Vagina (tissue), 2 donors: ENCODE results near the gene NYNRIN. TPM values are rescaled to one million over a fixed set of nuclear protein-coding genes. Genes with fewer than 3 reads are reported as not detected.

Experiments used
- DNase-seq, 2 donors: peaks; one replicate each; pipeline ENCODE4 v3.0.0-alpha.2; 2017; ENCODE audit errors: extremely low spot score in 2 of 2
- H3K27ac ChIP-seq: fragments of 200-600 bp; sonication (generic); one replicate; pipeline ENCODE4 v1.5.1; 2019
- H3K27me3 ChIP-seq: fragments of 200-600 bp; sonication (generic); one replicate; pipeline ENCODE4 v1.5.1; 2019
- H3K36me3 ChIP-seq, 2 donors: fragments of 200-600 bp; sonication (generic); one replicate each; pipeline ENCODE4 v1.5.1; 2017 to 2019
- H3K4me1 ChIP-seq: fragments of 200-600 bp; sonication (generic); one replicate; pipeline ENCODE4 v1.5.1; 2019
- H3K4me3 ChIP-seq, 2 donors: fragments of 200-600 bp; sonication (generic); 1 replicate in 1 of 2; 2 replicates in 1 of 2; pipeline ENCODE4 v1.5.1; 2016 to 2019
- H3K9me3 ChIP-seq: fragments of 200-600 bp; sonication (generic); one replicate; pipeline ENCODE4 v1.5.1; 2019
- CTCF ChIP-seq, 3 experiments: fragments of 450-650 bp in 2 of 3; fragments of 200-600 bp in 1 of 3; sonication (generic) in 1 of 3; IDR thresholded peaks; one replicate each; pipeline ENCODE4 v1.5.1; 2017 to 2019; ENCODE audit warnings: antibody characterized with exemption in 3 of 3, mild to moderate bottlenecking in 2 of 3, moderate library complexity in 2 of 3
- POLR2A ChIP-seq, 2 donors: fragments of 450-650 bp; IDR thresholded peaks; one replicate each; pipeline ENCODE4 v1.6.1; 2017; ENCODE audit warnings: antibody characterized with exemption in 2 of 2, mild to moderate bottlenecking in 2 of 2, moderate library complexity in 2 of 2
- POLR2AphosphoS5 ChIP-seq, 2 donors: sonication (generic); formaldehyde crosslinking; IDR thresholded peaks; one replicate each; pipeline ENCODE4 v1.9.0; 2017; ENCODE audit warnings: antibody characterized with exemption in 2 of 2, mild to moderate bottlenecking in 2 of 2, low read depth in 1 of 2; ENCODE audit not compliant: insufficient read depth in 1 of 2
- intact Hi-C: fragments of 100-400 bp; cut with DNase I; formaldehyde crosslinking; loops from one replicate; pipeline ENCODE4 v1.15.1; 2023
- total RNA-seq: library from RNA; depleted of rRNA; stranded (reverse); fragments of >200 nt; gene quantifications from one replicate; pipeline ENCODE4 v1.2.3, GENCODE V29; 2016

Gene NYNRIN
- total RNA-seq, 1 donor from 2014 or later, result 14.7 TPM

GRCh38 chr14:24376448-24377070 is 22.2 kb upstream of the NYNRIN start:
- no peak overlapping the region for H3K27ac ChIP-seq
- no peaks in the 10 kb centered on the region for H3K27me3 ChIP-seq
- peaks cover 0 to 21% of the 10 kb centered on the region in 2 donors for H3K36me3 ChIP-seq
- no peaks in the 10 kb centered on the region for H3K9me3 ChIP-seq
- H3K4me1 ChIP-seq, result peaks cover 18% of the 10 kb centered on the region
- TF ChIP-seq POLR2AphosphoS5 (IDR thresholded peaks at IDR 0.05; ENCODE audit: insufficient read depth in 1 of 2, low read depth in 1 of 2) (no peak), CTCF (IDR thresholded peaks at IDR 0.05) (no peak), POLR2A (IDR thresholded peaks at IDR 0.05) (no peak)
- intact Hi-C loops, result no loop called here
- DNase-seq, result no peak
- no peak overlapping the region for H3K4me3 ChIP-seq

GRCh38 chr14:24377126-24377525 is 21.7 kb upstream of the NYNRIN start:
- TF ChIP-seq POLR2A (IDR thresholded peaks at IDR 0.05) (no peak), CTCF (IDR thresholded peaks at IDR 0.05) (no peak), POLR2AphosphoS5 (IDR thresholded peaks at IDR 0.05; ENCODE audit: insufficient read depth in 1 of 2, low read depth in 1 of 2) (no peak)
- intact Hi-C loops, result no loop called here
- H3K9me3 ChIP-seq, result no peaks in the 10 kb centered on the region
- H3K4me1 ChIP-seq, result peaks cover 20% of the 10 kb centered on the region
- DNase-seq, result no peak
- peaks cover 0 to 21% of the 10 kb centered on the region in 2 donors for H3K36me3 ChIP-seq
- no peak overlapping the region for H3K27ac ChIP-seq
- H3K4me3 ChIP-seq, result no peak overlapping the region
- no peaks in the 10 kb centered on the region for H3K27me3 ChIP-seq

DNA sequence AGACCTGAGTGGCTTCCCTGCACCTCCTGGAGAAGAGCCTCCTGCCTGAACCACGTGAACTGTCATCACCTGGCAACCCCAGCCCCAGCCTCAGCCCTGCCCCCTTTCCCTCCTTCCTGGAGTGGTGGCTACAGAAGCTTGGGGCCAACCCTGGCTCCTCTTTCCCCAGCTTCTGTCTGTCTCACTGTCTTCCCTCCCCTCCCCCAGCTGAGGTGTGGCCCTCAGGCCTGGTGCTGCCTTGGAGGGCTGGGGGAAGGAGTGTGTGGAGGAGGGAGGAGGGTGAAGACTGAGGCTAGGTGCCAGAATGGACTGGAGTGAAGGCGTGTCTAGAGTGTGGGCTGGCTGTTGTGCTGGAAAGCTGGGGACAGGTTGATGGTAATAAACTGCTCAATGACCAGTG is 21.1 kb upstream of the NYNRIN start:
- peaks cover 23% of the 10 kb centered on the region for H3K4me1 ChIP-seq
- intact Hi-C loops, result no loop called here
- peaks cover 0 to 21% of the 10 kb centered on the region in 2 donors for H3K36me3 ChIP-seq
- no peaks in the 10 kb centered on the region for H3K9me3 ChIP-seq
- DNase-seq, result no peak
- H3K27me3 ChIP-seq, result no peaks in the 10 kb centered on the region
- no peak for TF ChIP-seq POLR2A (IDR thresholded peaks at IDR 0.05)
- TF ChIP-seq POLR2AphosphoS5 (IDR thresholded peaks at IDR 0.05; ENCODE audit: insufficient read depth in 1 of 2, low read depth in 1 of 2), result no peak
- TF ChIP-seq CTCF (IDR thresholded peaks at IDR 0.05), result no peak
- H3K27ac ChIP-seq, result no peak overlapping the region
- no peak overlapping the region for H3K4me3 ChIP-seq

DNA sequence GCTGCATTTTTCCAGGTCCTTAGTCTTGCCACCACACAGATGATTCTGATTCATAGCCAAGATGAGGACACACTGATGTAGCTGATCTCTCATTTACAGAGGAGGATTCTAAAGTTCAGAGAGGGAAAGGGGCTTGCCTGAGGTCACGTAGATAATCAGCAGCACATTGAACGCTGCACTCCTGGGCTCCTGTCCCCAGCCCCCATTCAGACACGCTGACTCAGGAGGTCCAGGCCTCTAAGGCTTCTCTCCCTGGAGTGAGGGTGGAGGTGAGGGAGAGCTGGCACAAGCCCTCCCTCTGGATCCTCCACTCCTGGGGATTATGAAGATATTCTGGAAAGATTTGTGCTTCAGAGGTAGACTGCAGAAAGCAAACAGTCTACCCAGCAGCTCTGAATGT is 20.5 kb upstream of the NYNRIN start:
- no peak for TF ChIP-seq CTCF (IDR thresholded peaks at IDR 0.05)
- no peak for TF ChIP-seq POLR2AphosphoS5 (IDR thresholded peaks at IDR 0.05; ENCODE audit: insufficient read depth in 1 of 2, low read depth in 1 of 2)
- no peak for TF ChIP-seq POLR2A (IDR thresholded peaks at IDR 0.05)
- no peak for DNase-seq
- Histone ChIP-seq H3K27ac (no peak overlapping the region), H3K27me3 (no peaks in the 10 kb centered on the region), H3K4me3 (no peak overlapping the region), H3K9me3 (no peaks in the 10 kb centered on the region), H3K4me1 (peaks cover 23% of the 10 kb centered on the region), H3K36me3 (peaks cover 0 to 18% of the 10 kb centered on the region in 2 donors)
- intact Hi-C loops, result no loop called here
